IMR-90 (cell line): ENCODE measurements around the gene TMEM35B. TPM values are rescaled to one million over a fixed set of nuclear protein-coding genes. Genes with fewer than 3 reads are reported as not detected.

ENCODE experiments used
- ATAC-seq: fragments of 200-7000 bp; cut with Tn5 transposase; 2 replicates; pipeline ENCODE4 v1.9.1; 2020; ENCODE audit warnings: low read depth, mild to moderate bottlenecking, moderate library complexity
- BruUV-seq: library from RNA; stranded (reverse); fragments of 400-500 nt; replicated peaks from 2 replicates; lab custom pipeline; 2021; lab: Mats Ljungman, UMichigan
- CTCF ChIA-PET: fragments of 300-600 bp; formaldehyde crosslinking; extraction: SDS; loops from one replicate; lab custom pipeline; 2021; ENCODE audit warnings: antibody characterized with exemption; lab: Yijun Ruan, JAX
- POLR2A ChIA-PET: fragments of 300-600 bp; sonication (Branson Sonifier 250); formaldehyde crosslinking; loops from one replicate; lab custom pipeline; 2022; ENCODE audit warnings: antibody characterized with exemption; ENCODE audit not compliant: unreplicated experiment; lab: Charles Lee
- DNase-seq: peaks from one replicate; pipeline ENCODE4 v3.0.0; 2013
- H2AFZ ChIP-seq: replicated peaks from 2 replicates; pipeline ENCODE3; 2013; ENCODE audit warnings: low read length, mild to moderate bottlenecking; ENCODE audit not compliant: poor library complexity
- H2AK5ac ChIP-seq: 2 replicates; pipeline ENCODE4 v1.6.1; 2013; ENCODE audit warnings: low read depth, low read length, inconsistent platforms
- H2AK9ac ChIP-seq: replicated peaks from 2 replicates; pipeline ENCODE3; 2013; ENCODE audit warnings: mild to moderate bottlenecking, low read depth, low read length, moderate library complexity; ENCODE audit not compliant: poor library complexity
- H2BK120ac ChIP-seq: 2 replicates; pipeline ENCODE4 v1.6.1; 2013; ENCODE audit warnings: low read depth, low read length, inconsistent platforms
- H2BK15ac ChIP-seq: 3 replicates; pipeline ENCODE4 v1.6.1; 2013; ENCODE audit warnings: low read depth, low read length, inconsistent platforms
- H2BK20ac ChIP-seq: 2 replicates; pipeline ENCODE4 v1.6.1; 2013; ENCODE audit warnings: low read depth, mild to moderate bottlenecking, inconsistent platforms, low read length, moderate library complexity
- H2BK5ac ChIP-seq: 2 replicates; pipeline ENCODE4 v1.6.1; 2013; ENCODE audit warnings: mild to moderate bottlenecking, low read depth, low read length, inconsistent platforms; ENCODE audit not compliant: poor library complexity, severe bottlenecking
- H3K14ac ChIP-seq: replicated peaks from 2 replicates; pipeline ENCODE4 v1.6.1; 2013; ENCODE audit warnings: low read depth, low read length, inconsistent platforms
- H3K18ac ChIP-seq: 2 replicates; pipeline ENCODE4 v1.6.1; 2013; ENCODE audit warnings: low read depth, low read length, control low read depth
- H3K23ac ChIP-seq: 2 replicates; pipeline ENCODE4 v1.6.1; 2013; ENCODE audit warnings: low read depth, low read length, inconsistent platforms
- H3K27ac ChIP-seq: 2 replicates; pipeline ENCODE4 v1.5.1; 2013; ENCODE audit warnings: mild to moderate bottlenecking, control low read depth, low read length; ENCODE audit not compliant: insufficient read depth
- H3K27me3 ChIP-seq: 2 replicates; pipeline ENCODE4 v1.6.1; 2013; ENCODE audit warnings: low read length; ENCODE audit not compliant: control insufficient read depth, insufficient read depth
- H3K36me3 ChIP-seq: 2 replicates; pipeline ENCODE4 v1.6.1; 2013; ENCODE audit warnings: low read length, mixed read lengths; ENCODE audit not compliant: control insufficient read depth, insufficient read depth
- H3K4ac ChIP-seq: 2 replicates; pipeline ENCODE4 v1.6.1; 2013; ENCODE audit warnings: low read depth, low read length, inconsistent platforms
- H3K4me1 ChIP-seq: 2 replicates; pipeline ENCODE4 v1.6.1; 2013; ENCODE audit warnings: low read length, mixed read lengths; ENCODE audit not compliant: control insufficient read depth, insufficient read depth
- H3K4me2 ChIP-seq: 2 replicates; pipeline ENCODE4 v1.6.1; 2013; ENCODE audit warnings: low read depth, mild to moderate bottlenecking, control low read depth, low read length, moderate library complexity
- H3K4me3 ChIP-seq: 2 replicates; pipeline ENCODE4 v1.5.1; 2013; ENCODE audit warnings: low read depth, mild to moderate bottlenecking, control low read depth, low read length, moderate library complexity; ENCODE audit not compliant: insufficient read depth
- H3K56ac ChIP-seq: 2 replicates; pipeline ENCODE4 v1.6.1; 2013; ENCODE audit warnings: low read length, inconsistent platforms; ENCODE audit not compliant: insufficient read depth; ENCODE audit errors: extremely low read depth
- H3K79me1 ChIP-seq, 2 experiments: 2 replicates each; pipeline ENCODE4 v1.6.1; 2013; ENCODE audit warnings: low read length in 2 of 2, inconsistent platforms in 1 of 2, low read depth in 1 of 2
- H3K9ac ChIP-seq: 2 replicates; pipeline ENCODE4 v1.6.1; 2013; ENCODE audit warnings: low read depth, low read length, control low read depth
- H3K9me1 ChIP-seq: 2 replicates; pipeline ENCODE4 v1.6.1; 2013; ENCODE audit warnings: low read length, inconsistent platforms; ENCODE audit not compliant: insufficient read depth
- H3K9me3 ChIP-seq: 2 replicates; pipeline ENCODE4 v1.6.1; 2013; ENCODE audit warnings: low read length; ENCODE audit not compliant: control insufficient read depth, insufficient read depth
- H4K20me1 ChIP-seq: 2 replicates; pipeline ENCODE4 v1.6.1; 2013; ENCODE audit warnings: low read length, inconsistent platforms; ENCODE audit not compliant: insufficient read depth
- H4K5ac ChIP-seq: 2 replicates; pipeline ENCODE4 v1.6.1; 2013; ENCODE audit warnings: mild to moderate bottlenecking, low read depth, low read length, control low read depth
- H4K8ac ChIP-seq, 2 experiments: 2 replicates each; pipeline ENCODE4 v1.6.1; 2013; ENCODE audit warnings: low read depth in 2 of 2, low read length in 2 of 2, control low read depth in 1 of 2, inconsistent platforms in 1 of 2
- H4K91ac ChIP-seq: 2 replicates; pipeline ENCODE4 v1.6.1; 2013; ENCODE audit warnings: low read depth, low read length, inconsistent platforms; ENCODE audit not compliant: insufficient read depth
- RCOR1 ChIP-seq: IDR thresholded peaks from 2 replicates; pipeline ENCODE4 v1.6.1; 2012; ENCODE audit warnings: mild to moderate bottlenecking, low read length, improper control_type of control experiment; ENCODE audit not compliant: insufficient replicate concordance
- WGBS, 2 experiments: methylation state at CpG; one replicate each; pipeline versions ENCODE4 v1.1.5 to v1.1.7; 2013; ENCODE audit warnings: missing lambda C conversion rate in 2 of 2; ENCODE audit not compliant: insufficient read length in 1 of 2; ENCODE audit errors: extremely low coverage in 2 of 2; 5-methylcytosine and 5-hydroxymethylcytosine counted together
- dilution Hi-C: fragments of 300-500 bp; cut with HindIII; formaldehyde crosslinking; loops from one replicate; pipeline ENCODE4 v1.14.3; 2018; ENCODE audit warnings: low sequenced_read_pairs; ENCODE audit not compliant: unreplicated experiment
- in situ Hi-C: fragments of 300-500 bp; cut with MboI; formaldehyde crosslinking; loops from 3 replicates; pipeline ENCODE4 v1.14.3; 2019; ENCODE audit warnings: low sequenced_read_pairs, inconsistent platforms, mixed read lengths
- intact Hi-C: fragments of 100-400 bp; cut with micrococcal nuclease; formaldehyde crosslinking; loops from 2 replicates; pipeline ENCODE4 v1.10.0; 2022
- polyA plus RNA-seq, 3 experiments: library from polyadenylated mRNA; depleted of rRNA; stranded (reverse); fragments of >200 nt; gene quantifications; 2 replicates each; pipeline ENCODE4 v1.2.3, GENCODE V29; 2012; ENCODE audit warnings: low replicate concordance in 1 of 3
- total RNA-seq: library from RNA; depleted of rRNA; stranded (reverse); fragments of >200 nt; gene quantifications from 2 replicates; pipeline ENCODE4 v1.2.3, GENCODE V29; 2012

Gene TMEM35B
- total and polyA plus RNA-seq, 2 of the 4 experiments (the other 2 are of a cell fraction), result 19.7 to 20.4 TPM

DNA sequence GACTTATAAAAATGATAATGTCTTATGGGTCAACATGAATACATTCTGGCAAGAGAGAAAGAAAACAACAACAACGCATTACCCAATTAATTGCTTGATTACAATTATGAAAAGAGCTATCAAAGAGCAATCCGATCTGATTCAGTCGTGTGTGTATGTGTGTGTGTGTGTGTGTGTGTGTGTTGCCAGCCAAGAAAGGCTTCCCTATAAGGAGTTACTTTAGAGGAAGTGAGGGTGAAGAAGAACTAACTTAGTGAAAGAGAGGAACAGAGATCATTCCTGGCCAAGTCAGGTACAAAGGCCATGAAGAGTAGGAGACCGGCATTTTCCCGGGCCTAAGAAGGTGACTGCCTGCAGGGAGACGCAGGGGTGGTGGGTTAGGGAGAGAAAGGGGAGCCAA lies 9.4 kb downstream of the TMEM35B start:
- ChIA-PET CTCF (interaction anchor here (0.5 kb wide), 1 partner anchor 17 kb away, joined by 3 read pairs; no protein-coding TSS in a partner anchor), POLR2A (no interaction called here)
- Histone ChIP-seq H4K5ac (no peak overlapping the region), H2AFZ (no peak overlapping the region), H4K8ac (no peak overlapping the region), H3K56ac (no peak overlapping the region), H3K4me1 (no peaks in the 10 kb centered on the region), H3K79me1 (no peaks in the 10 kb centered on the region), H3K9me3 (no peaks in the 10 kb centered on the region), H3K4me3 (no peak overlapping the region), H2AK9ac (no peak overlapping the region), H2BK120ac (no peak overlapping the region), H2BK15ac (no peak overlapping the region), H4K91ac (no peak overlapping the region), H3K27me3 (no peaks in the 10 kb centered on the region), H3K23ac (no peak overlapping the region), H3K14ac (no peak overlapping the region), H2BK5ac (no peak overlapping the region), H2BK20ac (no peak overlapping the region), H3K9ac (no peak overlapping the region), H3K27ac (no peak overlapping the region), H3K4me2 (no peak overlapping the region), H3K36me3 (peaks cover 2% of the 10 kb centered on the region), H2AK5ac (no peak overlapping the region), H3K4ac (no peak overlapping the region), H3K9me1 (0 out of 2 replicates have a peak, but pooled peaks cover under 1% of the 10 kb centered on the region), H3K18ac (no peak overlapping the region), H4K20me1 (no peaks in the 10 kb centered on the region)
- DNase-seq (no peak), ATAC-seq (no peak)
- no CpG with 5 or more reads among the region's 6 CpGs for WGBS, 2 experiments
- intact Hi-C loops, result no loop called here
- in situ Hi-C loops, result no loop called here
- no peak for TF ChIP-seq RCOR1
- dilution Hi-C loops, result no loop called here
- no TSS peak for BruUV-seq
